ENCODE data around the gene PTPN3.

GRCh38 chr9:109481856-109482255, 16.3 kb downstream of the PTPN3 start:
- no peak for TF ChIP-seq ZNF785 (CRISPR knock-in tag; IDR thresholded peaks at IDR 0.05)
- no peak for TF ChIP-seq SIX5 (IDR thresholded peaks at IDR 0.05; ENCODE audit: borderline replicate concordance in 1 of 2, insufficient read depth in 1 of 2, low read depth in 1 of 2, low read length in 2 of 2)
- no peak for TF ChIP-seq NBN (IDR thresholded peaks at IDR 0.05; ENCODE audit: low read depth)
- TF ChIP-seq ETS1 (conservative IDR thresholded peaks at IDR 0.05; ENCODE audit: control insufficient read depth, low read depth, low read length), result no peak
- no peak for TF ChIP-seq GABPA (tag; conservative IDR thresholded peaks at IDR 0.05; ENCODE audit: low read depth)
- TF ChIP-seq MYNN (IDR thresholded peaks at IDR 0.05), result no peak
- TF ChIP-seq MYNN (CRISPR knock-in tag; IDR thresholded peaks at IDR 0.05), result no peak
- TF ChIP-seq SMC3 (conservative IDR thresholded peaks at IDR 0.05; ENCODE audit: insufficient read depth, low read depth, low read length), result no peak
